Kidney epithelial cell (primary cell): ENCODE data around the gene TMEM134. TPM values are rescaled to one million over a fixed set of nuclear protein-coding genes. Genes with fewer than 3 reads are reported as not detected.

Source experiments
- DNase-seq: peaks from one replicate; pipeline ENCODE4 v3.0.0-alpha.2; 2010; ENCODE audit warnings: low read depth
- H3K27me3 ChIP-seq: 2 replicates; pipeline ENCODE4 v1.6.0; 2011; ENCODE audit warnings: low read length; ENCODE audit not compliant: control insufficient read depth, insufficient read depth
- H3K36me3 ChIP-seq: 2 replicates; pipeline ENCODE4 v1.5.1; 2011; ENCODE audit warnings: low read length; ENCODE audit not compliant: control insufficient read depth, insufficient read depth
- H3K4me3 ChIP-seq: 2 replicates; pipeline ENCODE4 v1.5.1; 2011; ENCODE audit warnings: low read depth, mild to moderate bottlenecking, control low read depth, low read length
- total RNA-seq: library from RNA; depleted of rRNA; stranded (reverse); fragments of >200 nt; gene quantifications from 2 replicates; pipeline ENCODE4 v1.2.3, GENCODE V29; 2015
- TF ChIP-seq, protein P1 (sequence below): IDR thresholded peaks from 2 replicates; pipeline ENCODE4 v1.5.1; 2011; ENCODE audit warnings: mild to moderate bottlenecking, moderate library complexity, low read length, control low read depth, inconsistent platforms; ENCODE audit not compliant: insufficient read depth, poor library complexity, severe bottlenecking

Gene TMEM134
- total RNA-seq, 1 donor from 2014 or later = 102 TPM

DNA sequence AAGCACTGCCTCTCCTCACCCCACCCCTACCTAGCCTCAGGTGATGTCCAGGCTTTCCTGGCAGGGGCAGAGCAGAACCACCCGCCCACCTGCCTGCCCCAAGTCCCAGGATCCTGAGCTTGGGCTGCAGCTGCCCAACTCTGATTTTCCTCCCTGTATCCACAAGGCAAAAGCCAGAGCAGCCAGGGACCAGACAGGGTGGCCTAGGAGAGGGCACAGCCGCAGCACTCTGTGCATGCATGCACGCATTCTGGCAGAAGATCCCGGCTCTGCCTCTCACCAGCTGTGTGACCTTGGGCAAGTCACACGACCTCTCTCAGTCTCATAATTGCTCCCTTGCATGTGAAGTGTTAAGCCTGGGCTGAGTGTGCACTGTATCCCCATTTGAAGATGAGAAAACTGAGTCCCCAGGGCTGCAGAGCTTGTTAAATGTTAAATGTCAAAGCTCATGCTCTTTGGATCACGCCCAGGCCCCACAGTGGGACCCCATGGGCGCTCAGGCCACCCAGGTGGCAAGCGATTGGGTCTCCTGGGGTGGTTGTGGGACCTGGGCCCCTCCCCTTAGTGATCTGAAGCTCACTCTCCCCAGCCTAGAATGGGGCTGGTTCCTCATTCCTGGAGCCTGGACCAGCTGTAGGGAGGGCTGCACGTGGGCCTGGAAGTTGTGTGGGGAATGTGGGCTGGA is 56.4 kb downstream of the TMEM134 start:
- Histone ChIP-seq H3K4me3 (no peak overlapping the region), H3K36me3 (no peaks in the 10 kb centered on the region), H3K27me3 (peaks cover 28% of the 10 kb centered on the region)
- TF ChIP-seq, protein P1, sequence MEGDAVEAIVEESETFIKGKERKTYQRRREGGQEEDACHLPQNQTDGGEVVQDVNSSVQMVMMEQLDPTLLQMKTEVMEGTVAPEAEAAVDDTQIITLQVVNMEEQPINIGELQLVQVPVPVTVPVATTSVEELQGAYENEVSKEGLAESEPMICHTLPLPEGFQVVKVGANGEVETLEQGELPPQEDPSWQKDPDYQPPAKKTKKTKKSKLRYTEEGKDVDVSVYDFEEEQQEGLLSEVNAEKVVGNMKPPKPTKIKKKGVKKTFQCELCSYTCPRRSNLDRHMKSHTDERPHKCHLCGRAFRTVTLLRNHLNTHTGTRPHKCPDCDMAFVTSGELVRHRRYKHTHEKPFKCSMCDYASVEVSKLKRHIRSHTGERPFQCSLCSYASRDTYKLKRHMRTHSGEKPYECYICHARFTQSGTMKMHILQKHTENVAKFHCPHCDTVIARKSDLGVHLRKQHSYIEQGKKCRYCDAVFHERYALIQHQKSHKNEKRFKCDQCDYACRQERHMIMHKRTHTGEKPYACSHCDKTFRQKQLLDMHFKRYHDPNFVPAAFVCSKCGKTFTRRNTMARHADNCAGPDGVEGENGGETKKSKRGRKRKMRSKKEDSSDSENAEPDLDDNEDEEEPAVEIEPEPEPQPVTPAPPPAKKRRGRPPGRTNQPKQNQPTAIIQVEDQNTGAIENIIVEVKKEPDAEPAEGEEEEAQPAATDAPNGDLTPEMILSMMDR = no peak
- DNase-seq = no peak

DNA sequence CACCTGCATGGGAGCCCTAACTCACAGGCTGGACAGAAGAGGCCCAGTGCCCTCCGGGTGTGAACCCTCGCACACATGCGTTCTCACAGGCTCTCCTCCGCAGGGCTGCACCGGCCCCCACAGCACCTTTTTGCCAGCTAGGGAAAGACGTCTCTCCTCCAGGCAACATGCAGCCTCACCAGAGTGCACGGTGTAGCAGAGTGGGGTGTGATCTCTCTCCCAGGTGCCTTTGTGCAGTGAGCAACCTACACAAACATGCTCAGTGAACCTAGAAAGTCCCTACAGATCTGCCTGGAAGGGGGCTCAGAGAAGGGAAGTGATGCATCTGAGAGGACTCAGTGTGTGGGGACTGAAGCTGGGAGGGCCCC is 57.3 kb downstream of the TMEM134 start:
- H3K36me3 ChIP-seq = no peaks in the 10 kb centered on the region
- peaks cover 26% of the 10 kb centered on the region for H3K27me3 ChIP-seq
- H3K4me3 ChIP-seq = no peak overlapping the region
- TF ChIP-seq, protein P1 = no peak
- DNase-seq = no peak

Other genes starting within 250 kb of the TMEM134 start
- gene GRK2, start 202.8 kb downstream of the TMEM134 start, total RNA-seq = 46.4 and 51.3 TPM in 2 replicates
- 36.6 and 48.5 TPM in 2 replicates for gene ANKRD13D, start 179.9 kb downstream of the TMEM134 start, total RNA-seq
- gene SSH3, start 165.7 kb downstream of the TMEM134 start, total RNA-seq = 37.2 and 39.9 TPM in 2 replicates
- 70.7 and 75.5 TPM in 2 replicates for gene POLD4, start 115.7 kb downstream of the TMEM134 start, total RNA-seq
- 33.1 and 34.3 TPM in 2 replicates for gene CLCF1, start 95.7 kb downstream of the TMEM134 start, total RNA-seq
- gene RAD9A, start 77.3 kb downstream of the TMEM134 start, total RNA-seq = 8.3 and 13.6 TPM in 2 replicates
- 309 and 319 TPM in 2 replicates for gene PPP1CA, start 67.4 kb downstream of the TMEM134 start, total RNA-seq
- 0.84 and 1.0 TPM in 2 replicates for gene TBC1D10C, start 65.2 kb downstream of the TMEM134 start, total RNA-seq
- gene CARNS1, start 53.6 kb downstream of the TMEM134 start, total RNA-seq = 0.21 and 0.27 TPM in 2 replicates
- gene RPS6KB2, start 40.8 kb downstream of the TMEM134 start, total RNA-seq = 64.6 and 86.5 TPM in 2 replicates
- 2.5 and 3.0 TPM in 2 replicates for gene PTPRCAP, start 31.6 kb downstream of the TMEM134 start, total RNA-seq
- 136 and 153 TPM in 2 replicates for gene CORO1B, start 25.8 kb downstream of the TMEM134 start, total RNA-seq
- not detected in 2 replicates for gene GPR152, start 16.5 kb downstream of the TMEM134 start, total RNA-seq
- 0.17 TPM in 1 of 2 replicates, not detected in the other for gene CABP4, start 13.9 kb downstream of the TMEM134 start, total RNA-seq
- 45.9 and 55.9 TPM in 2 replicates for gene AIP, start 13.8 kb upstream of the TMEM134 start, total RNA-seq
- gene PITPNM1, start 36.1 kb upstream of the TMEM134 start, total RNA-seq = 50.8 and 55.5 TPM in 2 replicates
- gene CDK2AP2, start 38.9 kb upstream of the TMEM134 start, total RNA-seq = 104 and 135 TPM in 2 replicates
- not detected in 2 replicates for gene CABP2, start 54.2 kb upstream of the TMEM134 start, total RNA-seq
- gene GSTP1, start 114.6 kb upstream of the TMEM134 start, total RNA-seq = 1,390 and 1,923 TPM in 2 replicates
- 229 and 262 TPM in 2 replicates for gene NDUFV1, start 137.7 kb upstream of the TMEM134 start, total RNA-seq
- 5.1 TPM in 2 replicates for gene NUDT8, start 160.7 kb upstream of the TMEM134 start, total RNA-seq
- not detected in 2 replicates for gene TBX10, start 170.5 kb upstream of the TMEM134 start, total RNA-seq
- 0.21 TPM in 1 of 2 replicates, not detected in the other for gene ACY3, start 181.5 kb upstream of the TMEM134 start, total RNA-seq
- 0.07 and 0.13 TPM in 2 replicates for gene ALDH3B2, start 205.4 kb upstream of the TMEM134 start, total RNA-seq